Cardiac fibroblast (primary cell): Measurements from ENCODE around the gene DLGAP4.

Experiments used
- DNase-seq, 2 donors: peaks; one replicate each; pipeline versions ENCODE4 v3.0.0 to v3.0.0-alpha.2; 2010; ENCODE audit warnings: low read depth in 2 of 2
- H3K4me3 ChIP-seq, 2 donors: replicated peaks in 1 of 2; 1 replicate in 1 of 2; 2 replicates in 1 of 2; pipeline ENCODE4 v1.5.1; 2011; ENCODE audit warnings: low read depth in 2 of 2, low read length in 2 of 2, mild to moderate bottlenecking in 2 of 2, moderate library complexity in 1 of 2
- CTCF ChIP-seq: IDR thresholded peaks from one replicate; pipeline ENCODE4 v1.5.1; 2011; ENCODE audit warnings: low read depth, mild to moderate bottlenecking, low read length, inconsistent platforms

The DLGAP4 gene

DNA sequence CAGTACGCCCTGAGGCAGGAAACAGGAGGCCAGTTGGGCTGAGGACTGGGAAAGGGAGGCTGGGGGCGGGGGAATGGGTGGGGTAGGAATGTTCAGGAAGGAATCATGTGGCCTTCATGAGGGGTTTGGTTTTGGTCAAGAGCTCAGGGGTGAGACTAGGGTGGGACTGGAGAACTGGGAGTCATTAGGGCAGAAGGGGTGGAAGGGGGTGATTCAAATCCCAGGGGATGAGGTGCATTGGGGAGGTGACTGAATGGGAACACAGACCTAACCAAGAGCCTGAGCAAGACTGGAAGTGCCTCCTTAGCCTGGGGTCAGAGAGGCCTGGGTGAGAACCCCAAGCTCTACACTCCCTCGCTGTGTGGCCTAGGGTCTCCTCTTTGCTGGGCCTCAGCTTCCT, 86.8 kb downstream of the DLGAP4 start:
- no peak for TF ChIP-seq CTCF
- DNase-seq, result no peak
- H3K4me3 ChIP-seq, result no peak overlapping the region

DNA sequence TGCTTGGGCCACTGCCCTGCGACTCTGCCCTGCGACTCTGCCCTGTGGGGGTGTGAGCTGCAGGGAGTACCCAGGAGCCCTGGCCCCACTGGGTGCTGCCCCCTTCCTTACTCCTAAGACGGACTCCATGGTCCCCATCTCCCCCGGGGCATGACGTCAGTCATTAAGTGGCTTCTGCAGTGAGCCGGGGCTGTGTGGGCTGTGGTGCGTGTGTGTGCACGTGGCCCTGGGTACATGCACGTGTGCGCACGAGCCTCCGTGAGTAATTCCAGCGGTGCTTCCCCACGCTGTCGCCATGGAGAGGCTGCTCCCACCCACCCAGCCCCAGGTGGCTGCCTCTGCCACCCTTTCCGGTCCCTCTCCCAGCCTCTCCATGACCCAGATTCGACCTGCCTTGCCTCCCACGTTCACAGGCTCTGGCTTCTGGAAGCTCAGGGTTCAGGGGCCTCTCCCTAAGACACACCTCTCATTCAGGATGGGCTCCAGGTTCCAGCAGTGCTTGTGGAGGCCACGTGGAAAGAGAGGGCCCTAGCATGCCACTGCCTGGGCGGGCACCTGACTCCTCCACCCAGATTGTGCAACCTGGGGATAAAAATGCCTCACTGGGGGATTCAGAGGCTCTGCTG, 88.3 kb downstream of the DLGAP4 start:
- no peak overlapping the region for H3K4me3 ChIP-seq
- no peak for DNase-seq
- TF ChIP-seq CTCF, result no peak

GRCh38 chr20:36396340-36396739, 90.2 kb downstream of the DLGAP4 start:
- no peak for TF ChIP-seq CTCF
- no peak overlapping the region for H3K4me3 ChIP-seq
- DNase-seq, result no peak

DNA sequence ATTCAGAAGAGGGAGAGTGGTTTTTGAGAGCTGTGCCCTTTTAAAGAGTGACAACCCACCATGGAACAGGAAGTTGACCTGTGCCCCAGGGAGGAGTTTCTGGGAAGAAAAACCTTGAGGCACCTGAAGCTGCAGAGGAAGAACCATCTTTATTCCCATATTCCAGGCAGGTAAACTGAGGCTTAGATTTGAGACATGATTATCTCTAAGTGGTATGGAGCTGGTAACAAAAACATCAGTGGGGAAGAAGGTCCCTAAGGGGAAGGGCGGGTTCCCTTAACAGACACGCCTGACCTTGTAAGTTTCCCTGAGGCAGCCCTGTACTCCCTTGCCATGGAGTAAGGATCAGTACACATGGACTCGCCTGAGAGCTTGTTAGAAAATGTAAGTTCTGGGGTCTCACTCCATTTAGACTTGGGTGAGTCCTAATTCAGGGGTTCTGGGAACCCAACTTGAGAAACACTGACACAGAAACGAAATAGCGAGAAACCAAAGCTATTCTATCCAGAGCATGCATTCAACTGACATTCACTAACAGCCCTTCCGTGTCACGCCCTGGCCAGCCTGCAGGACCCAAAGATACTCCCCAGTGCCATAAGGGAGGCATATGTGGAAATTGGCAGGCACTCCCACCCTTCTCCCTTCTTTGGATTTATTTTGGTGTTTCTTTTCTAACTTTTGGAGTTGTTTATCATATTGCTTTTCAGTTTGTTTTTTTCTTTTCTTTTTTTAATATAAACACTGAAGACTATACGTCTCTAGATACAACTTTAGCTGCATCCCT, 90.9 kb downstream of the DLGAP4 start:
- H3K4me3 ChIP-seq, result no peak overlapping the region
- TF ChIP-seq CTCF, result no peak
- no peak for DNase-seq

GRCh38 chr20:36398515-36398914, 92.4 kb downstream of the DLGAP4 start:
- no peak for DNase-seq
- no peak for TF ChIP-seq CTCF
- no peak overlapping the region for H3K4me3 ChIP-seq

- no peak overlapping the region for H3K4me3 ChIP-seq
- peak; percentile 49 for TF ChIP-seq CTCF
- peak; percentile 33 to 48 for DNase-seq
Observed at GRCh38 chr20:36399147-36399968, 93.2 kb downstream of the DLGAP4 start.
